OCI-LY3 (cell line): ENCODE measurements around the gene GPR31.

Experiments
- H2AFZ ChIP-seq: fragments of 200-600, 300-600 bp; shearing (Covaris generic); 2 replicates; pipeline ENCODE4 v1.6.0; 2014; ENCODE audit warnings: antibody characterized with exemption, low read depth, low read length
- H3K27ac ChIP-seq: fragments of 200-600, 300-600 bp; sonication (generic); 2 replicates; pipeline ENCODE4 v1.5.1; 2014; ENCODE audit warnings: mild to moderate bottlenecking, low read length, moderate library complexity, mixed read lengths
- H3K27me3 ChIP-seq: fragments of 200-600, 300-600 bp; sonication (generic); 2 replicates; pipeline ENCODE4 v1.6.1; 2014; ENCODE audit warnings: low read depth, low read length, mixed read lengths
- H3K36me3 ChIP-seq: fragments of 200-600, 300-600 bp; sonication (generic); replicated peaks from 2 replicates; pipeline ENCODE3; 2014; ENCODE audit warnings: low read depth, low read length, mixed read lengths
- H3K4me1 ChIP-seq: fragments of 300-600, 200-600 bp; sonication (generic); 2 replicates; pipeline ENCODE4 v1.6.1; 2014; ENCODE audit warnings: low read length, mixed read lengths
- H3K4me2 ChIP-seq: fragments of 200-600, 300-600 bp; sonication (generic); 2 replicates; pipeline ENCODE4 v1.6.1; 2014; ENCODE audit warnings: low read length, mixed read lengths
- H3K4me3 ChIP-seq: fragments of 300-600, 200-600 bp; sonication (generic); 2 replicates; pipeline ENCODE4 v1.5.1; 2014; ENCODE audit warnings: antibody characterized with exemption, mild to moderate bottlenecking, low read length, moderate library complexity
- H3K79me2 ChIP-seq: fragments of 300-600, 200-600 bp; shearing (Covaris generic); 2 replicates; pipeline ENCODE4 v1.6.1; 2014; ENCODE audit warnings: mild to moderate bottlenecking, low read length, mixed read lengths
- H3K9ac ChIP-seq: fragments of 300-600, 200-600 bp; shearing (Covaris generic); 2 replicates; pipeline ENCODE4 v1.6.0; 2014; ENCODE audit warnings: mild to moderate bottlenecking, low read length, moderate library complexity
- H3K9me3 ChIP-seq: fragments of 200-600, 300-600 bp; shearing (Covaris generic); 2 replicates; pipeline ENCODE4 v1.6.1; 2014; ENCODE audit warnings: low read length, mixed read lengths; ENCODE audit not compliant: insufficient read depth
- H4K20me1 ChIP-seq: fragments of 200-600, 300-600 bp; sonication (generic); 2 replicates; pipeline ENCODE4 v1.6.1; 2016; ENCODE audit warnings: low read length, mixed read lengths; ENCODE audit not compliant: insufficient read depth
- EZH2phosphoT487 ChIP-seq: fragments of 200-600 bp; shearing (Covaris generic); IDR thresholded peaks from 2 replicates; pipeline ENCODE4 v1.6.1; 2018; ENCODE audit warnings: antibody characterized with exemption, mixed run types, low read depth
- TF ChIP-seq, protein P1 (sequence below): fragments of 200-600, 300-600 bp; sonication (generic); IDR thresholded peaks from 2 replicates; pipeline ENCODE4 v1.5.1; 2014; ENCODE audit warnings: antibody characterized with exemption, low read length, low read depth

Gene GPR31

DNA sequence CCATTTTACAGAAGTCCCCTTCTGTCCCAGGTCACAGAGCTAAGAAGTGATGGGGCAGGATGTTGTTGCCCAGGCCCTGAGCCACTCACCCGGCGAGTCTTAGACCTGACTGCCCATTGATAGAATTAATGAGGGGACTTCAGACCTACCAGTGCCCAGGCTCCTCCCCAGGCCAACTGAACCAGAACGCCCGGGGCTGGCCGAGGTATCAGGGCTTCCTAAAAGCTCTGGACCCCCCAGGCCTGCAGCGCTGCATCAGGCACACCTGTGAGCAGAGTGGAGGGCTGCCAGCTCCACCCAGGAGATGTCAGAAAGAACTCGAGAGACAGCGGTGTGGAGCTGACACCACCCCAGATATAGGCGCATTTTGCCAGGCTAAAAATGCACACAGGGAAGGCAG lies 3.5 kb downstream of the GPR31 start:
- Histone ChIP-seq H2AFZ (no peak overlapping the region), H3K4me1 (peaks cover 55% of the 10 kb centered on the region), H3K27ac (no peak overlapping the region), H3K4me2 (peak overlapping the region; percentile 92; the same call in 1 of the 2 replicates), H3K27me3 (peaks cover 37% of the 10 kb centered on the region), H3K79me2 (no peaks in the 10 kb centered on the region), H3K9me3 (no peaks in the 10 kb centered on the region), H4K20me1 (no peaks in the 10 kb centered on the region), H3K9ac (no peak overlapping the region), H3K4me3 (no peak overlapping the region), H3K36me3 (no peaks in the 10 kb centered on the region)
- TF ChIP-seq, protein P1, sequence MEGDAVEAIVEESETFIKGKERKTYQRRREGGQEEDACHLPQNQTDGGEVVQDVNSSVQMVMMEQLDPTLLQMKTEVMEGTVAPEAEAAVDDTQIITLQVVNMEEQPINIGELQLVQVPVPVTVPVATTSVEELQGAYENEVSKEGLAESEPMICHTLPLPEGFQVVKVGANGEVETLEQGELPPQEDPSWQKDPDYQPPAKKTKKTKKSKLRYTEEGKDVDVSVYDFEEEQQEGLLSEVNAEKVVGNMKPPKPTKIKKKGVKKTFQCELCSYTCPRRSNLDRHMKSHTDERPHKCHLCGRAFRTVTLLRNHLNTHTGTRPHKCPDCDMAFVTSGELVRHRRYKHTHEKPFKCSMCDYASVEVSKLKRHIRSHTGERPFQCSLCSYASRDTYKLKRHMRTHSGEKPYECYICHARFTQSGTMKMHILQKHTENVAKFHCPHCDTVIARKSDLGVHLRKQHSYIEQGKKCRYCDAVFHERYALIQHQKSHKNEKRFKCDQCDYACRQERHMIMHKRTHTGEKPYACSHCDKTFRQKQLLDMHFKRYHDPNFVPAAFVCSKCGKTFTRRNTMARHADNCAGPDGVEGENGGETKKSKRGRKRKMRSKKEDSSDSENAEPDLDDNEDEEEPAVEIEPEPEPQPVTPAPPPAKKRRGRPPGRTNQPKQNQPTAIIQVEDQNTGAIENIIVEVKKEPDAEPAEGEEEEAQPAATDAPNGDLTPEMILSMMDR: no peak

DNA sequence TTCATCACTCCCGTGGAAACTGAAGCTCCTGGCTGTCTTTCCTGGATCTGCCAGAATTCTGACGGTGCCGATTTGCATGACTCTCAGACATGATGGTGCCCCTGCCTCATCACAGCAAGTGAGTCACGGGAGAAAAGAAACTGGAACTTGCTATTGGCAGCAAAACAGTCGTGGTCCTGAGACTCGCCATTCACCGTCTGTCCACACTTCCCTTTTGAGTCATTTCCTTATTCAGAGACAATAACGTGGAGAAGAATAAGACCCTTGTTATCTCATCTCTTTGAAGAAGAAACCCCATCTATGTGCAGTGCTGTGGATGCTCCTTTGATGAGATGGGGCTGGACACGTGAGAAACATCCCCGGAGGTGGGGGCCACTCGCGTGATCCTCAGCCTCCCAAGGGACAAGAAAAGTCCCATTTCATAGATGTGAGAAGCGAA lies 4.2 kb downstream of the GPR31 start:
- Histone ChIP-seq H2AFZ (no peak overlapping the region), H3K27ac (0 out of 2 replicates have a peak overlapping the region, but pooled peaks have one; percentile 20), H3K4me2 (peak overlapping the region; percentile 92), H3K27me3 (peaks cover 36% of the 10 kb centered on the region), H3K36me3 (no peaks in the 10 kb centered on the region), H3K9ac (peak overlapping the region; percentile 27; the same call in 1 of the 2 replicates), H3K4me1 (peaks cover 55% of the 10 kb centered on the region), H3K79me2 (no peaks in the 10 kb centered on the region), H3K9me3 (no peaks in the 10 kb centered on the region), H4K20me1 (no peaks in the 10 kb centered on the region), H3K4me3 (peak overlapping the region; percentile 73)
- TF ChIP-seq, protein P1: no peak
- TF ChIP-seq EZH2phosphoT487: no peak

DNA sequence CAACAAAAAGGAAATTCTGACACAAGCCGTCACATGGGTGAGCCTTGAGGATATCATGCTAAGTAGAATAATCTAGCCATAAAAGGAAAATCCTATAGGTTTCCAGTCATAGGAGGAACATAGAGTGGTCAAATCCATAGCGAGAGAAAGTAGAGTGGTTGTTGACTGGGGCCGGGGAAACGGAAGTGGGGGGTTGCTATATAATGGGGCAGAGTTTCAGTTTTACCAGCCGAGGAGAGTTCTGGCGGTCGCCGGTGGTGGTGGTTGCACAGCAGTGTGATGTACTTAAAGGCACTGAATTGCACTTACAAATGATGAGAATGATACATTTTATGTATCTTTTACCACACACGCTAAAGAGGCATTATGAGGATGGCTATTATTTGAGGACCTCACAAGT lies 4.9 kb downstream of the GPR31 start:
- H3K36me3 ChIP-seq: no peaks in the 10 kb centered on the region
- no peaks in the 10 kb centered on the region for H3K9me3 ChIP-seq
- no peak overlapping the region for H2AFZ ChIP-seq
- H3K4me2 ChIP-seq: peak overlapping the region; percentile 92
- TF ChIP-seq, protein P1: no peak
- no peak for TF ChIP-seq EZH2phosphoT487
- H3K27ac ChIP-seq: peak overlapping the region; percentile 20; the same call in 1 of the 2 replicates
- no peaks in the 10 kb centered on the region for H3K79me2 ChIP-seq
- peaks cover 38% of the 10 kb centered on the region for H3K27me3 ChIP-seq
- peak overlapping the region; percentile 27; the same call in 1 of the 2 replicates for H3K9ac ChIP-seq
- H3K4me3 ChIP-seq: peak overlapping the region; percentile 73
- H4K20me1 ChIP-seq: no peaks in the 10 kb centered on the region
- peaks cover 50% of the 10 kb centered on the region for H3K4me1 ChIP-seq

DNA sequence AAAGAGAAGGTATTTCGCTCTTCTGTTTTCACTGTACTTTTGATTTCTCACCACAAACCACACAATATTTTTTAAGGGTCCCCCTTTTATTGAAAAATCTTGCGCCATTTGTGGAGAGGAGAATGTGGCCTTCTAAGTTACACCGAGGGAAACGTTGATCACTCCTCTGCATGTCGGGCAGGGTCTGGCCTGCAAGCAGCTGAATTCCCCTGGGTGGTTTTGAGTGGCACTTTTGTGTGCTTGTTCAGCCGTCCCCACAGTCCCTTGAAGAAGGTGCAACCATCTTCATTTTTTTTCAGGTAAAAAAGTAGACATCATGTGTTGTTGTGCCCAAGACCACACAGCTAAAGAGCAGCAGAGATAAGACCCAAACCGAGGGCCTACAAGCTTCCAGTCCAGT lies 6.1 kb downstream of the GPR31 start:
- no peak overlapping the region for H2AFZ ChIP-seq
- no peak overlapping the region for H3K9ac ChIP-seq
- no peaks in the 10 kb centered on the region for H4K20me1 ChIP-seq
- TF ChIP-seq, protein P1: no peak
- no peak for TF ChIP-seq EZH2phosphoT487
- H3K27ac ChIP-seq: peak overlapping the region; percentile 47
- peak overlapping the region; percentile 40 for H3K4me3 ChIP-seq
- H3K27me3 ChIP-seq: peaks cover 38% of the 10 kb centered on the region
- no peaks in the 10 kb centered on the region for H3K79me2 ChIP-seq
- H3K4me2 ChIP-seq: peak overlapping the region; percentile 92
- H3K9me3 ChIP-seq: no peaks in the 10 kb centered on the region
- peaks cover 42% of the 10 kb centered on the region for H3K4me1 ChIP-seq
- H3K36me3 ChIP-seq: no peaks in the 10 kb centered on the region
